Femur (tissue), 1 donor: ENCODE data around the gene LDAH.

Source experiments
- DNase-seq: peaks from one replicate; pipeline ENCODE4 v3.0.0-alpha.2; 2017

Gene LDAH

GRCh38 chr2:20666304-20667150, 156.4 kb downstream of the LDAH start, which contains the start of gene GDF7:
GDF7 (plus strand) TSS chr2:20667144; CDS start chr2:20667240, 96 bp downstream.
- DNase-seq = peak; percentile 63

DNA sequence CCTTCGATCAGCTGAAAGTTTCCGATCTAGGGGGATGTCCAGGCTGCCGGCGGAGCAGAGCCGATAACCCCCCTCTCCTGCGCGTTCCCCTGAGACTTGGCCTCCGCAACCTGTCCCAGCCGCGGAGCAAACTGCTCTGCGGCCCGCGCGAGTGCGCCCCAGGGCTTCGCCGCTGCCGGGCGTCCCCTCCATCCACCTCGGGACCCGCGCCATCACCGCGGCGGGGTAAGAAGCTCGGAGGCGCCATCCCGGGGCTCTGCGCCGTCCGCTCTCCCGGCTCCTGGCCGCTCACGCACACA, 156.9 kb downstream of the LDAH start:
- no peak for DNase-seq

GRCh38 chr2:20665243-20666004, 157.5 kb downstream of the LDAH start:
- no peak for DNase-seq

DNA sequence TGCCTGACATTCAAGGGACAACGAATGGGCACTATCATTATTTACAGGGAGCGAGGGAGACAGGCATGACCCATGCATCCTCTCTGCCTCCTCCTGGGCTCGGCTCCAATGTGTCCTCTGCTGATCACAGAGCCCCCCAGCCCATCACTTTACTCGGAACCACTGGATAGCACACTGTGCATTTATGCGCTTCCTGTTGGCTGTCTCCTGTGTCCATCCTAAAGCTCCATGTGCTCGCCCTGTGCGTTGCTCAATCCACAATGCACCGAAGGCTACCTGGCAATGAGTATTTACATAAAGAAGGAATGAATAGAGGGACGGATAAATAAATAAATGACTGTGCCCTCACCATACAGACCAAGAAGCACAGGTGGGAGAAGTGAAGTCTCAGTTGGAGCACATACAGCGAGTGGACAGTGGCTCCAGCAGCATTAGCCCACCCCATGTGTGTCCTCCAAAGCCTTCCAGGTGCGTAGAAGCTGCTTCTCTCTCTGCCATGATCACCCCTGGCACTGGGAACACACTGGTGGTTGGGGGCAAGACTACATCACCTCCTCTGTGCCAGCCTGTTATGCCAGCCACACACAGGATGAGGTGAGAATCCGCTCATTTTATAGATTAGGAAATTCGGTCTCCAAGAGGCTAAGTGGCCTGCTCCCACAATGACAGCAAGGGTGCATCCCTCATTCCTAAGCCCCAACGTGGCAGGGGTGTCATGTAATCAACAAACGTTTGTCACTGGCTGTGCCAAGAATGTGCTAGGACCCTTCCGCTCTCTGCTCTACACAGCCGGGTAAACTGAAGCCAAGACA, 158.3 kb downstream of the LDAH start:
- DNase-seq = no peak

DNA sequence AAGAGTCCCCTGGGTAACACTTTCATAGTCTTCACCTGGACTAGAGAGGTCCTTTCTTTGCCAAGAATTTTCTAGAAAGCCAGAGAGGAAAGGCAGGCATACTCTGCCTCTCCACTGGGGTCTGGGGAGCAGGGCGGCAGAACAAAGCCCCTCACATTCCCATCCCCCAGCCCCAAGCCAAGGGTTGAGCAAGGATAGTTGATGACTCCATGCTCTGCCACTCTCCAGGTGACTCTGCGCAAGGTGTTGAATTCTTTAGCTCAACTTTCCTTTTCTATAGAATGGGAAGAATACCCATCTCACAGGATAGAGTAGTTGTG, 158.9 kb downstream of the LDAH start:
- DNase-seq = peak; percentile 5

DNA sequence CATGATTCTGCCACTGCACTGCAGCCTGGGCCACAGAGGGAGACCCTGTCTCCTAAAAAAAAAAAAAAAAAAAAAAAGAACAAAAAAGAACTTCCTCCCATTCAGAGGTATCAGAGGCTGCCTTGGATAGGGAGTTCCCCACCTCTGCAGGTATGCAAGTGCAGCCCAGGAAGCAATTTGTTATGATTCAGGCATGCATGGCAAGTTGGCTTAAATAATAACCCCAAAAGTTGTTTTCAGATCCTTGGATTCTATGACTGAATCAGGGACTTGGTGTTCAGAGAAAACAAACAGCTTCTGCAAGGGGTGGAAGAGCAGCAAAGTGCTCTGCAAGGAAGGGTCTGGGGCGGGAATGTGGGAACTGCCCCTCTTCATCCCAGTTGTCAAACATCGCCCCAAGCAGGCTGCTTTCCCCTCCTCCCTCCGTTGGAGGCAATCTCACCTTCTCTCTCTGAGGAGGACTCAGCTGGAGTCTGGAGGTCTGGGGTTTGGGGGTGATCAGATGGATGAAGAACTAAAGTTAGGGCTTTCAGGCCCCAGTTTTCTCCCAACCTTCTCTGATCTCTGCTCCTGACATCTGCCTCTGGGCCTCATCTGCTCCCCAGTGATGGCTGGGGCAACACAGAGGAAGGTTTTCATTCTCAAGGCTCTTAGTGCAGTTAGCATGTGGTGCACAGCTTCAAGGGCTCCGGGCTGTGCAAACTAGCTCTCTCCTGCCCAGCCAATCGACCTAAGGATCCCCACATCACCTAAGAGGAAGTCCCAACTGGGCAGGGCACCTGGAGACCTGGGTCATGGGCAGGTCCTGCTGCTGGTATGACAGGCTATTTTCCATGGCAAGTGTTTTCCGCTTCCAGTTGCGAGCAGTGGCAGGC, 159.5 kb downstream of the LDAH start:
- peak; percentile 13 for DNase-seq

- peak; percentile 11 for DNase-seq
Observed at GRCh38 chr2:20662308-20662937, 160.5 kb downstream of the LDAH start.

DNA sequence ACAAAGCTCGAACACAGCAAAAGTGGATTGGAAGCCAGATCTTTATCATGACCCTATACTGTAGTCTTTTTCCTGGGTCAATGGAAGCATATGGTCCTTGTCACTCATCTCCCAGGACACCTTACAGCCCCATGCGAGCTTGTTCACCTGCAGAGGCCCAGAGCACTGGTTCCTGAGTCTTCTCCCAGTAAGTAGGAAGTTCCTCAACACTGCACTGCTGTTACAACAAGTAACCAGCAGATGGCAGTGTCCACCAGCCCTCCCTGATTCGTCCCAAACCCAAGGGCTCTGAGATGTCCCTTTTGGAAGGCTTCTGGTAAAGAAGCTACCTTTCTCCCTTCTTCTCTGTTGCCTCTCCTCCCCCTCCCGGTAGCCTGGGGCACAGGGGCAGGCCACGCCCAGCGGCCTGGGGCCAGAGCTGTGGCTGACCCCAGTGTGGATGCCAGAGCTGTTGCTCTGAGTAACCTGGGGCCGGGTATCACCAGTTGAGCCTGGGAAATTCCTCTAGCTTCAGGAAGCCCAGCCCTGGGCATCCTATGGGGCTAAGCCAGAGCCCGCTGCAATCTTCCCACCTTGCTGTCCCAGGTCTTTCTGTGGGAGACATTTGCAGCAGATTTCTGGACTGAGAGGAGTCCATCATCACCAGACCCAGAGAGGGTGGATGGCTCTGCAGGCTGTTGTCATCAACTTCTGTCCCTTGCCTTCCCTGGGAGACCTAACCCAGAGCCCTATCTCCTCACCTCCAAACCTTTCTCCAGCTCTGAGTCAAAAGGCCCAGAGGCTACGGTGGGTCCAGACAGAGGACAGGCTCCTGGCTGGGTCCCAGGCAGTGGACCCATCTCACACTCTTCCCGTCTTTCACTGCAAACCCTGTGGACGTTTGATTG, 161.2 kb downstream of the LDAH start:
- peak; percentile 82 for DNase-seq

GRCh38 chr2:20660506-20661420, 162.1 kb downstream of the LDAH start:
- no peak for DNase-seq

- no peak for DNase-seq
Observed at GRCh38 chr2:20657522-20658235, 165.2 kb downstream of the LDAH start.

DNA sequence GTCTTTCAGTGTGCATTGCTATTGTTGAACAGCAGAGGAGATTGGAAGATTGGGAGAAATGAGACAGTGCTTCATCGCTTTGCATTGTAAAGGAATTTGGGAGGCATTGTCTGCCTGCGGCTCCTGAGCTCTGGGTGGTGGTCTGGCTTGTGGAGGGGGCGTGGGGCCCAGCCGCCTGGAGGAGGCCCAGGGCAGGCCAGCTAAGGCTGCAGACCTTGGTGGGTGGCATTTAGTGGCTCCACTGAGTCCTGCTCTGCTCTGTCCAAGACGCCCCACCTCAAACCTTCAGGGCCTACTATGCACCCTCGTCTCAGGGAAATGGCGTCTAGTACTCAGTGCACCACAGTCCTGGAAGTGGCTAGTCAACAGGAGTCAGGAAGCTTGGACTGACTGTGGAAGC, 166.3 kb downstream of the LDAH start:
- DNase-seq = no peak

GRCh38 chr2:20654535-20654813, 168.4 kb downstream of the LDAH start:
- DNase-seq = no peak

DNA sequence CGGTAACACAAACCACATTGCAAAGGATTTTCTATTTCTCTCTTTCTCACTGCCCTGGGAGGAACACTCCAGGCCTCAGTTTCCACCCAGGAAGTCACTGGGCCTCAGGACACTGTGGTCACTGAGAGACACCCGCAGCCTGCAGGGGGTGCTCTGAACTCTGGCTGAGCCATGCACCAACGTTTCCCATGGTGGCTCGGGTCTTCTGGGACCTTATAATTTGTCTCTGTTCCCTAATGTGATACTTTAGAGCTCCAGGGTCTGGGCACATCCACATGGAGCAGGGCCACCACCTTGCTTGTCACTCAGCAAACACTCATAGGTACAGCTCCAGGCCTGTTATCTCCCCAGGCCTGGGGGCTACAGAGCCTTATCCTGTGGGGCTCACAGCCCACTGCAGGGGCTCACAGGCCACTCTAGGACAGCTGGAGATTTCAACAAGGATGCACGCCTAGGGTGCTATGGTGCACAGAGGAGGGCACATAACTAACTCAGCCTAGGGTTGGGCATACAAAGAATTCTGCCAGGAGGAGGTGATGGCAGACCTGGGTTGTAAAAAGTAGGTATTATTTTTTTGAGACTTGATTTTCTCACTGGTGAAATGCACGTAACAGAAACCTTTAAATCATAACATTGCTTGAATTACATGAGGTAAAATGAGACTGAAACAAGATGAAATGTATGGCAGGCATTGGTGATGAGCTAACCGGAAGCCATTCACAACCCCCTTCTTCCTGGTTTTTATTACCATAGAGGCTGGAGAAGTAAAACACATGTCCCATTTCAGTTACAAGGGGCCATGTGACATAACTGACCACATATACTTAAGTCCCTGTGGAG, 169.0 kb downstream of the LDAH start:
- DNase-seq = no peak

DNA sequence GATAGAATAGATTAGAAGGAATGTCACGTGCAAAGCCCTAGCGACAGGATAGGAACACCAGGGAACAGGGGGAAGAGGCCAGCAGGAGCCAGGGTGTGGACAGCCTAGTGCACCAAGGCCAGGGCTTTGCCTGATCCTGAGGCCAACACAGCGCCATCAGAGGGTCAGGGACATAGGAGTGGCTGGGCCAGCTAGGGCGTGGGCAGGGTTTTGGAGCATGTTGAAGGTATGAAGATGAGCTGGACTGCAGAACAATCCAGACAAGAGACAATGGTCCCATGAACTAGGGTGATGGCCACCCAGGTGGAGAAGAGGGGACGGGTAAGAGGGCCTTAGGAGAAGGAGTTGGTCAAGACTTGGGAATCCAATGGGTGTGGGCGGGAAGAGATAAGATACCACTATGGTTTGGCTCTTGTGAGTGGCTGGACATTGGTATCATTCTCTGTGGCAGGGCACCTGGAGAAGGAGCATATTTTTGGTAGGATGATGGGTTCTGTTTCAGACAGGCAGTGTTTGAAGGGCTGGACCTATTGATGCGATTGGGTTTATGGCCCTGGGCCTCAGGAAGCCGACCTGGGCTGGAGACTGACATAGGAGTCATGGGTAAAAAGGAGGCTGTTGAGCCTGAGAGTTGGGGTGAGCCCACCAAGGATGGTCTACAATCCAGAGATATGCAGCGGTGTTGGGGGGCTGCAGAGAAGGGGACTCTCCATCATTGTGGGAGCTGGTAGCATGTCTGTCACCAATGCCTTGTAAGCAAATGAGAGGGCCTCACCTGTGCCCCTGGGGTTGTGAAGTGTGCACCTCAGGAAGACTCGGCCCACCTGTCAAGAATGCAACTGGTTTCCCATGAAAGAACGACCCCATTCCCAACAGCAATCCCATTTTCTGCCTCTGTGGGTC, 170.0 kb downstream of the LDAH start:
- no peak for DNase-seq

GRCh38 chr2:20652141-20652540, 170.8 kb downstream of the LDAH start:
- no peak for DNase-seq

- no peak for DNase-seq
Observed at GRCh38 chr2:20651731-20652099, 171.2 kb downstream of the LDAH start.
